Left lobe of liver (tissue), 2 donors: Measurements from ENCODE around the gene DDX6. TPM values are rescaled to one million over a fixed set of nuclear protein-coding genes. Genes with fewer than 3 reads are reported as not detected.
"Not testable (repeated sequence)": the region's sequence is repeated elsewhere in the genome, so short reads cannot be mapped to it uniquely, and the experiment has no call there.

ENCODE experiments used
- ATAC-seq: fragments of 200-7000 bp; cut with Tn5 transposase; one replicate; pipeline ENCODE4 v1.9.1; 2020; ENCODE audit warnings: mild to moderate bottlenecking, moderate library complexity
- DNase-seq: peaks from one replicate; pipeline ENCODE4 v3.0.0-alpha.2; 2020; ENCODE audit warnings: low spot score
- total RNA-seq: library from RNA; stranded (reverse); gene quantifications from one replicate; pipeline ENCODE4 v1.2.1, GENCODE V29; 2021
- donor health status: DM: no; HTN: no; CAD: no; lungs with moderate emphysema.
- donor health status: DM: no; HTN: yes; CAD: no.

Gene DDX6
- total RNA-seq, 1 donor from 2014 or later: 40.1 TPM

GRCh38 chr11:118746988-118747585 is 43.9 kb downstream of the DDX6 start:
- DNase-seq: no peak
- ATAC-seq: no peak

GRCh38 chr11:118744046-118744445 is 46.9 kb downstream of the DDX6 start:
- ATAC-seq: no peak
- DNase-seq: no peak

DNA sequence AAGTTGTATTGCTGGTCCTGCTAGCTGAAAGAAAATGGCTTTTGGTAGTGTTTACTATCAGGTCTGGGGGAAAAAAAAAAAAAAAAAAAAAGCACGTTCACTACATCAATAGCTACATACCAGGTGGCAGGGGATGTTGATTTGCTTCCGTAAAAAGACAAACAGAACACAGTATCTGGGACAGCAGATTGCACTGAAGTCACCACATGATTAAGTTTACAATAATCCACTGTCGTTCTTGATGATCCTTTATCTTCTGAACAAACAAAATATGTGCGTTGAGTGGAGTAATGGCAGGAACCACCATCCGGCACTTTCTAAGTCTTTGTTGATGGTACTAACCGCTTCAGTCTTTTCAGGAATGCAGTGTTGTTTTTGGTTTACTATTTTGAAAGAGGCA is 48.7 kb downstream of the DDX6 start:
- no peak for ATAC-seq
- no peak for DNase-seq

DNA sequence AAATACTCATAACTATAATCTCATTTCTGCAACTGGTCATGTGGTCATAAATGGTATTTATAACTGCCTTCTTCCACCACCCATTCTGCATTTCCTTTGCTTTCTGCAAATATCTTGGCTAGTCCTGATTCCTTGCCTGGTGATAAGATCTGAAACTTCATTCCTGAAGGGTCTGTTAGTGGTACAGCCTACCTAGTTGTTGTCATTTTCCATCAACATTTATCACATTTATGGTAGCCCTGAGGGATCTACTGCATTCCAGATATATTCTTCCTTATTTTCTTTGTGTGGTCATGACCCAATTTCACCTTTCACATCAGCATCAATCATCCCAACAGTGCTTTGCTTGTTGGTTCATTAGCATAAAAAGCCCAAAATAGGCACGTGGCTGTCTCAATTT is 50.1 kb downstream of the DDX6 start:
- ATAC-seq (no peak), DNase-seq (no peak)

- DNase-seq: no peak
- no peak for ATAC-seq
Observed at GRCh38 chr11:118735203-118735602, 55.8 kb downstream of the DDX6 start.

DNA sequence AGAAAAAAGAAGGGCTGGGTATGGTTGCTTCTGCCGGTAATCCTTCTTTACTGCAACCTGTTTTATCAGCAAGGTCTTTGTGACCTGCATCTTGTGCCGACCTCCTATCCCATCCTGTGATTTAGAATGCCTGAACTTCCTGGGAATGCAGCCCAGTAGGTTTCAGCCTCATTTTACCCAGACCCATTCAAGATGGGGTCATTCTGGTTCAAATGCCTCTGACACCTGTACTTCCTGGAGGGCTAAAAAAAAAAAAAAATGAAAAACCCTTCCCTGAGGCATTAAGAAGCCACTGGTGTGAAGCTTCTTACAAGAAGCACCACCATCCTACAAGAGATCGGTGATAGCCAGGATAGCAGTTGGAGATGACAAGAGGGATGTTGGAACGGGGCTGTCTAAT is 56.9 kb downstream of the DDX6 start:
- no peak for DNase-seq
- no peak for ATAC-seq

- DNase-seq, ATAC-seq: not testable (repeated sequence)
Observed at GRCh38 chr11:118729753-118730152, 61.2 kb downstream of the DDX6 start.

GRCh38 chr11:118728112-118728511 is 62.9 kb downstream of the DDX6 start:
- not testable (repeated sequence) for ATAC-seq, DNase-seq

GRCh38 chr11:118727721-118728066 is 63.3 kb downstream of the DDX6 start:
- ATAC-seq, DNase-seq: not testable (repeated sequence)

DNA sequence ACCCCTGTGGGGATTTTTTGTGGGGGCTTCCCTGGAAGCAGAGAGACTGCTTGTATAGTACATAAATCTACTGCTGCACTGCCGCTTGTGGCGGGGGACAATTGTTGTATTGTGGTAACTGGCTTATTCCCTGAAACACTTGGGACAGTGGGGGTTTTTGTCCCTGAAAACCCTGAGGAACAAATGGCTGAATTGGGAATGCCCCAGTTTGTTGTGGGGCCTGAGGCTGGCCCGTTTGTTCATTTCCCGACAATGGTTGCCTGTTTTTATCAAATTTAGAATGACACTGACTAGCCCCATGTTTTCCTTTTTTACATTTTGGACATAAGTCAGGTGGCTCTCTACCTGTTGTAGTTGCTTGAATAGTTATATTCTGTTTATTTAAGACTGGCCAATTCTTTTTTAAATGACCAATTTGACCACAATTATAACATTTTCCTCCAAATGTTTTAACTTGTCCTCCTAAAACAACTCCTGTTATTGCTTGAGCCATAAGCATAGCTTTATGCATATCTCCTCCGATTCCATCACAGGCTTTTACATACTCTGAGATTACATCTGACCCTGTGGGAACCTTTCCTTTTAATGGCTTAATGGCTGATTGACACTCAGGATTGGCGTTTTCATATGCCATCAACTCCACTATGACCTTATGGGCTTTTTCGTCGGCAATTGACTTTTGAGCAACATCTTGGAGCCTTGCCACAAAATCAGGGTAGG is 63.8 kb downstream of the DDX6 start:
- ATAC-seq, DNase-seq: not testable (repeated sequence)

DNA sequence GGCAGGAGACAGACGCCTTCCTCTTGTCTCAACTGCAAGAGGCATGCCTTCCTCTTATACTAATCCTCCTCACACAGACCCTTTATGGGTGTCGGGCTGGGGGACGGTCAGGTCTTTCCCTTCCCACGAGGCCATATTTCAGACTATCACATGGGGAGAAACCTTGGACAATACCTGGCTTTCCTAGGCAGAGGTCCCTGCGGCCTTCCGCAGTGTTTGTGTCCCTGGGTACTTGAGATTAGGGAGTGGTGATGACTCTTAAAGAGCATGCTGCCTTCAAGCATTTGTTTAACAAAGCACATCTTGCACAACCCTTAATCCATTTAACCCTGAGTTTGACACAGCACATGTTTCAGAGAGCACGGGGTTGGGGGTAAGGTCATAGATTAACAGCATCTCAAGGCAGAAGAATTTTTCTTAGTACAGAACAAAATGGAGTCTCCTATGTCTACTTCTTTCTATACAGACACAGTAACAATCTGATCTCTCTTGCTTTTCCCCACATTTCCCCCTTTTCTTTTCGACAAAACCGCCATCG is 69.4 kb downstream of the DDX6 start:
- DNase-seq, ATAC-seq: not testable (repeated sequence)

DNA sequence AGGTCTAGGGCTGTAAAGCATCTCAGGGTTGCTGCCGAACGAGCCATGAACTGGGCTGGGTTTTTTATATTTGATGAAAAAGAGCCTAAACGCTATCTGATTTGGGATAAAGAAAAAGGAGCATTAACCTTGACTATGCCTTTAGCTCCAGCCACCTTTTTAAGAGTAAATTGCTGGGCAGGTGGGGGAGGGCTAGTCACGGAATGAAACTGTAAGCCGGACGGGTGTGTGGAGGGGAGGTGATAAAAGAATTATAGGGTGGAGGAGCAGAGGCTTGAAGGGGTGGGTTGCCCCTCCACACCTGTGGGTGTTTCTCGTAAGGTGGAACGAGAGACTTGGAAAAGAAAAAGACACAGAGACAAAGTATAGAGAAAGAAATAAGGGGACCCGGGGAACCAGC is 70.2 kb downstream of the DDX6 start:
- ATAC-seq, DNase-seq: not testable (repeated sequence)

GRCh38 chr11:118720078-118720477 is 70.9 kb downstream of the DDX6 start:
- not testable (repeated sequence) for DNase-seq, ATAC-seq

GRCh38 chr11:118718562-118718961 is 72.4 kb downstream of the DDX6 start:
- ATAC-seq, DNase-seq: not testable (repeated sequence)

- ATAC-seq, DNase-seq: not testable (repeated sequence)
Observed at GRCh38 chr11:118717733-118718132, 73.2 kb downstream of the DDX6 start.

DNA sequence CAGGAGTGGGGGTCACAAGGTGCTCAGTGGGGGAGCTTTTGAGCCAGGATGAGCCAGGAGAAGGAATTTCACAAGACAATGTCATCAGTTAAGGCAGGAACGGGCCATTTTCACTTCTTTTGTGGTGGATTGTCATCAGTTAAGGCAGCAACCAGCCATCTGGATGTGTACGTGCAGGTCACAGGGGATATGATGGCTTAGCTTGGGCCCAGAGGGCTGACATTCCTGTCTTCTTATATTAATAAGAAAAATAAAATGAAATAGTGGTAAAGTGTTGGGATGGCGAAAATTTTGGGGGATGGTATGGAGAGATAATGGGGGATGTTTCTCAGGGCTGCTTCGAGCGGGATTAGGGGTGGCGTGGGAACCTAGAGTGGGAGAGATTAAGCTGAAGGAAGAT is 73.7 kb downstream of the DDX6 start:
- ATAC-seq, DNase-seq: not testable (repeated sequence)

DNA sequence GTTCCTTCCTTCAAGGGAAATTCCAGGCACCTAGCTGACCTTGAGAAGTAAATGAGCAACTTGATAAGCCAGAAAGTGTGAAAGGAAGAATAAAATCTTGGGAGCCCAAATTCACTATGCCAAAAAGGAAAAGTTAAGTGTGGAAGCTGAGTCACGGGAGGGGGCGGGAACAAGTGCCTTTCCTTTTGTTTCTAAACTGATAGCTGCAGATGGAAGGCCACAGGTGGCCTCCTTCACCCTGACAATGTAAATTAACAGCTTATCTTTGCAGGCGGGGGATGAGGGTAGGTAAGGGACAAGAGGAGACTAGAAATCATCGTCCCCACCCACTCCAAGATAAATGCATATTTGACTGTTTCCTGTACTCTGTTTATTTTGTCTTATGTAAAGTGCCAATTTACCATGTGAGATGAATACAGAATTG is 75.1 kb downstream of the DDX6 start:
- no peak for ATAC-seq
- no peak for DNase-seq

- ATAC-seq (no peak), DNase-seq (no peak)
Observed at GRCh38 chr11:118715245-118715831, 75.6 kb downstream of the DDX6 start.

DNA sequence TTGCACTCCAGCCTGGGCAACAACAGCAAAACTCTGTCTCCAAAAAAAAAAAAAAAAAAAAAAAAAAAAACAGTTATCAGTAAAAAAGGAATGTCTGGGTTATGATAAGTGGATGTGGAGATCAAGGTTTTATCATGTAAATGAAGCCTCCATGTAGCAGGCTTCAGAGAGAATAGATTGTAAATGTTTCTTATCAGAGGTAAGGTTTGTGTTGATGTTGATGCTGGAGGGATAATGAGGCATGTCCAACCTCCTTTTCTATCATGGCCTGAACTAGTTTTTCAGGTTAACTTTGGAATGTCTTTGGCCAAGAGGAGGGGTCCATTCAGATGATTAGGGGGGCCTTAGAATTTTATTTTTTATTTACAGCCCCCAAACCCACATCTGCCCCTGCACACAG is 76.1 kb downstream of the DDX6 start:
- ATAC-seq: no peak
- no peak for DNase-seq

GRCh38 chr11:118714416-118714815 is 76.5 kb downstream of the DDX6 start:
- ATAC-seq: peak; percentile 31
- DNase-seq: not testable (repeated sequence)

DNA sequence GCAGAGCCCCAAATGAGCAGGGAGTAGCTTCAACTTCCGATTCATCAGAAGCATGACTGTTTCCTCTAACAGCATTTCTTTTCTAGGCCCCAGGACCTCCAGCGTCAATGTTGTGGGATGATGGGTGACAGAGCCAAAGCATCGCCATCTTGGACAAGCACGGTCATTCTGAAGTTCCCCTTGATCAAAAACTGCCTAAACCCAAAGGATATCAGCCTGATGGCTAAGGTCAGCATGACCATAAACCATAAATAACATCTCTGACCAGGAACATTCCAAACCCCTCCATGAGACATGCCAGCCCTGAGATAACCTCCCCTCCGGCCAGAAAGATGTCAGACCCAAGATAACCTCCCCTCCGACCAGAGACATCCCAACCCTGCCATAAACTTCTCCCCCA is 82.7 kb downstream of the DDX6 start:
- ATAC-seq (no peak), DNase-seq (no peak)

DNA sequence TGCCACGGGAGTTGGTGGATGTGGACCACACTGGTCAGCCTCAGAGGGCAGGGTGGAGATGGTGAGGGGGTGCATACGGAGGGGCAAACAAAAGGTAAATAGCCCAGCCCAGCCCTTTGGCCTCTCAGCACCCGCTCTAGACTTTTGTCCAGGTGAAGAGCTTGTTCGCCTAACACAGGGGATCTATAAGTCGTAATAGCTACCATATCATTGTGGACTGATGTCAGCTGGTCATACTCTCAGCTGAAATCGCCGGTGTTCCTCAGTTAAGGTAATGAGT is 84.5 kb downstream of the DDX6 start:
- DNase-seq (no peak), ATAC-seq (no peak)
